ENCODE data around the gene NRTN. TPM values are rescaled to one million over a fixed set of nuclear protein-coding genes. Genes with fewer than 3 reads are reported as not detected.

NRTN gene
- 10 to 100 TPM; 12.9 to 53.0 (median 29.5) TPM for total RNA-seq

GRCh38 chr19:5804516-5805461 is at the start of gene NRTN:
Gene NRTN, plus strand, starts transcription at chr19:5805067. Its CDS starts 19,099 bp downstream, at chr19:5824166.
- H3K36me3 ChIP-seq: peaks cover 0 to 8% (median 0%) of the 10 kb centered on the region in 4 donors
- H3K4me3 ChIP-seq: peak within 1 kb of the TSS; percentile 65 to 78 (median 72)
- DNase-seq (ENCODE audit: extremely low spot score): no peak
- H3K27me3 ChIP-seq: peaks cover 0 to 52% (median 5%) of the 10 kb centered on the region in 4 donors
- H3K9me3 ChIP-seq: no peaks in the 10 kb centered on the region
- H3K4me1 ChIP-seq: peaks cover 17 to 38% (median 30%) of the 10 kb centered on the region in 4 donors
- 11% methylated on average over 12 of the region's 107 CpGs for WGBS
- intact Hi-C loops (cut with DNase I): loop anchor here (1.0 to 10.0 kb wide), 2 partner anchors 88 to 220 kb away; no protein-coding TSS in a partner anchor
- peak within 1 kb of the TSS; percentile 89 to 92 (median 90) for H3K27ac ChIP-seq (replicated peaks in 1 of 4)
- TF ChIP-seq POLR2AphosphoS5 (IDR thresholded peaks at IDR 0.05) (peak in 1 of 2 donors; percentile 25), CTCF (IDR thresholded peaks at IDR 0.05) (no peak), EP300 (IDR thresholded peaks at IDR 0.05) (no peak), POLR2A (IDR thresholded peaks at IDR 0.05; ENCODE audit: low read depth) (no peak)

GRCh38 chr19:5762608-5763217 is 42.2 kb upstream of the NRTN start:
- intact Hi-C loops (cut with DNase I): no loop called here
- Histone ChIP-seq H3K4me3 (no peak overlapping the region), H3K4me1 (no peaks in the 10 kb centered on the region), H3K27ac (replicated peaks in 1 of 4) (no peak overlapping the region), H3K27me3 (peaks cover 0 to 5% (median 0%) of the 10 kb centered on the region in 4 donors), H3K9me3 (no peaks in the 10 kb centered on the region), H3K36me3 (no peaks in the 10 kb centered on the region)
- TF ChIP-seq POLR2AphosphoS5 (IDR thresholded peaks at IDR 0.05) (no peak), POLR2A (IDR thresholded peaks at IDR 0.05; ENCODE audit: low read depth) (no peak), EP300 (IDR thresholded peaks at IDR 0.05) (no peak), CTCF (IDR thresholded peaks at IDR 0.05) (no peak)
- WGBS: 91% methylated on average over 5 of the region's 5 CpGs
- no peak for DNase-seq (ENCODE audit: extremely low spot score)

GRCh38 chr19:5765220-5765619 is 39.6 kb upstream of the NRTN start:
- H3K36me3 ChIP-seq: no peaks in the 10 kb centered on the region
- intact Hi-C loops (cut with DNase I): no loop called here
- no peaks in the 10 kb centered on the region for H3K4me1 ChIP-seq
- no peaks in the 10 kb centered on the region for H3K27me3 ChIP-seq
- no peak overlapping the region for H3K4me3 ChIP-seq
- DNase-seq (ENCODE audit: extremely low spot score): no peak
- no peak overlapping the region for H3K27ac ChIP-seq (replicated peaks in 1 of 4)
- H3K9me3 ChIP-seq: no peaks in the 10 kb centered on the region
- 91% methylated on average over 3 of the region's 3 CpGs for WGBS
- TF ChIP-seq CTCF (IDR thresholded peaks at IDR 0.05) (no peak), POLR2A (IDR thresholded peaks at IDR 0.05; ENCODE audit: low read depth) (no peak), POLR2AphosphoS5 (IDR thresholded peaks at IDR 0.05) (no peak), EP300 (IDR thresholded peaks at IDR 0.05) (no peak)

- Histone ChIP-seq H3K27ac (replicated peaks in 1 of 4) (no peak overlapping the region), H3K9me3 (no peaks in the 10 kb centered on the region), H3K4me3 (no peak overlapping the region), H3K4me1 (no peaks in the 10 kb centered on the region), H3K27me3 (no peaks in the 10 kb centered on the region), H3K36me3 (no peaks in the 10 kb centered on the region)
- intact Hi-C loops (cut with DNase I): no loop called here
- no peak for DNase-seq (ENCODE audit: extremely low spot score)
- WGBS: 94% methylated on average over 10 of the region's 10 CpGs
- no peak for TF ChIP-seq POLR2AphosphoS5 (IDR thresholded peaks at IDR 0.05)
- no peak for TF ChIP-seq POLR2A (IDR thresholded peaks at IDR 0.05; ENCODE audit: low read depth)
- no peak for TF ChIP-seq CTCF (IDR thresholded peaks at IDR 0.05)
- TF ChIP-seq EP300 (IDR thresholded peaks at IDR 0.05): no peak
These were observed 36.9 kb upstream of the NRTN start for GRCh38 chr19:5767949-5768348.
